ENCODE measurements around the gene IPO11.
"Not testable (repeated sequence)": the region's sequence is repeated elsewhere in the genome, so short reads cannot be mapped to it uniquely, and the experiment has no call there.

The IPO11 gene

GRCh38 chr5:62606878-62607277, 194.3 kb downstream of the IPO11 start:
- DNase-seq: no peak

DNA sequence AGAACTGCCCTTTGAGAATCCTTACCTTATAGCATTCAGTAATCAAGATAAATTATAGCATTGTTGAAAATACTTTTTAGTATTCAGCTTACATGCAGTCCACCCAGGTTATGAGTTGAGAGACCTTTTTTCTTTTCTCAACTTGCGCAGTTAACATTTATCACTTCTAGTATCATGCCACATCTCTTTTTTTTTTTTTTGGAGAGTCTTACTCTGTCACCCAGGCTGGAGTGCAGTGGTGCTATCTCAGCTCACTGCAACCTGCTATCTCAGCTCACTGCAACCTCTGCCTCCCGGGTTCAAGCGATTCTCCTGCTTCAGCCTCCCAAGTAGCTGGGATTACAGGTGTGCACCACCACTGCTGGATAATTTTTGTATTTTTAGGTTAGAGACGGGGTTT, 195.1 kb downstream of the IPO11 start:
- no peak for DNase-seq

- DNase-seq: no peak
Measured at GRCh38 chr5:62608529-62609511, 196.3 kb downstream of the IPO11 start.

DNA sequence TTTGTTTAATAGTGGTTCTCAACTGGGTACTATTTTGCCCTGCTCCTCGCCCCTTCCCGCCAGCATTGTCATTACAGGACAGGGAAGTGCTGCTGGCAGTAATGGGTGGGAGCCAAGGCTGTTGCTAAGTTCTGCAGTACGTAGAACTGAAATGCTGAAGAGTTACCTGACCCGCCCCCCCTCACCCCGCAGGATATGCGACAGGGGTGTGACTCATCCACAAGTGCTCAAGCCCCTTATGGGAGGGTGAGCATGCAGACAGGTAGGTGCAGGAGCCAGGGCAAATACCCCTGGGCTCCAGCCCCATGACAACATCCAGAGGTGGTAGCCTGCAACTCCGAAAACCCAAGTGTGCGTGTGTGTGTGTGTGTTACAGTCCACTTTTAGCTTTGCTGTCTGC, 201.8 kb downstream of the IPO11 start:
- no peak for DNase-seq

DNA sequence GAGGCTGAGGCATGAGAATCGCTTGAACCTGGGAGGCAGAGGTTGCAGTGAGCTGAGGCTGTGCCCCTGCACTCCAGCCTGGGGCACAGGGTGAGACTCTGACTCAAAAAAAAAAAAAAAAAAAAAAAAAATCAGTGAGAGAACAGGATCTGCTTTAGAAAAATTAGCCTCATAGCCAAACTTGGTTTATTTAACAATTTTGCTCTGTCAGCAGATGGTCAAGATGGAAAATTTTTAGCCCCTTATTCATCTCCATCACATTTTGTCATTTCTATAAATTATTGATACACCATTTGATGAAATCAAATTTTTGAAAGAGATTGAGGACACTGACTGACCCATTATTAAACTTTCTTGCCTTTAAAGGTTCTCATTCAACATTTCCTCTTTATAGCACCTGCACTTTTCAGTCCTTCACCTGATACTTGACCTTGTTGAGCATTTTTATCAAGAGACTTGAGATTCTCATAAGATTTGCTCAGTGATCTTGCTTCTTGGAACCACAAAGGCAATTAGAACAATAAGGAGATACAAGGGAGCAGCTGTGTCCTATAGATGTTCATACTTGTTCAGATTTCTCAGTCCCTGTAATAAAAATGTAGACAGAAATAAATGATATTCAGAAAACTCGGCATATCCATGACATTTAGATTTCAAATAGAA, 204.2 kb downstream of the IPO11 start:
- DNase-seq: no peak

GRCh38 chr5:62617943-62618342, 205.4 kb downstream of the IPO11 start:
- DNase-seq: no peak

- no peak for DNase-seq
Measured at GRCh38 chr5:62620761-62621160, 208.2 kb downstream of the IPO11 start.

GRCh38 chr5:62621280-62621679, 208.7 kb downstream of the IPO11 start:
- no peak for DNase-seq

GRCh38 chr5:62623271-62623670, 210.7 kb downstream of the IPO11 start:
- no peak for DNase-seq

DNA sequence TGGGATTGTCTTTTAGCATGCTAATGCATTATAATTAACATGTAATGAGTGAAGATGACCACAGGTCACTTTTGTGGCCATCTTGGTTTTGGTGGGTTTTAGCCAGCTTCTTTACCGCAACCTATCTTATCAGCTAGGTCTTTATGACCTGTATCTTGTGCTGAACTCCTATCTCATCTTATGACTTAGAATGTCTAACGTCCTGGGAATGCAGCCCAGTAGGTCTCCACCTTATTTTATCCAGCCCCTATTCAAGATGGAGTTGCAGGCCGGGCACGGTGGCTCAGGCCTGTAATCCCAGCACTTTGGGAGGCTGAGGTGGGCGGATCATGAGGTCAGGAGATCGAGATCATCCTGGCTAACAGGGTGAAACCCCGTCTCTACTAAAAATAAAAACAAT, 211.9 kb downstream of the IPO11 start:
- DNase-seq: not testable (repeated sequence)

- no peak for DNase-seq
Measured at GRCh38 chr5:62626534-62626933, 214.0 kb downstream of the IPO11 start.

GRCh38 chr5:62627121-62627520, 214.6 kb downstream of the IPO11 start:
- DNase-seq: no peak

- no peak for DNase-seq
Measured at GRCh38 chr5:62627901-62628300, 215.3 kb downstream of the IPO11 start.

- no peak for DNase-seq
Measured at GRCh38 chr5:62631909-62632580, 219.5 kb downstream of the IPO11 start.

DNA sequence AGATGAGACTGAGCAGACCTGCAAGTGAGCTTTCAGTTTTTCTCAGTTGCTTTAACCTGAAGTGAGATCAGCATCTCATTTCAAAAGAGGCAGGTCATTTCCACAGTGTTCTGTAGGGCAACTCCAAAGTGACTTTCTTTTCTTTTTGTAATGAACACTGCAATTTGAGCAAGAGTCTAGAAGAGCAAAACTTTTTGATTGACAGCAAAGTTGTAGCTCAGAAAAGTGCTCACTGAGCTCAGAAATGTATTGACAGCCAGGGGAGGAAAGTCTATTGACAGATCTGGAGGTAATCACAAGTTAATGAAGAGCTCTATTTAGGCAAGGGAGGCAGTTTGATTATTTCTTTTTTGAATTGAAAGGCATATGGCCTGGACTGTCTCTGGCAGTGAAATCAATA, 220.7 kb downstream of the IPO11 start:
- no peak for DNase-seq

GRCh38 chr5:62640446-62640845, 227.9 kb downstream of the IPO11 start:
- no peak for DNase-seq

- no peak for DNase-seq
Measured at GRCh38 chr5:62642468-62642867, 229.9 kb downstream of the IPO11 start.

DNA sequence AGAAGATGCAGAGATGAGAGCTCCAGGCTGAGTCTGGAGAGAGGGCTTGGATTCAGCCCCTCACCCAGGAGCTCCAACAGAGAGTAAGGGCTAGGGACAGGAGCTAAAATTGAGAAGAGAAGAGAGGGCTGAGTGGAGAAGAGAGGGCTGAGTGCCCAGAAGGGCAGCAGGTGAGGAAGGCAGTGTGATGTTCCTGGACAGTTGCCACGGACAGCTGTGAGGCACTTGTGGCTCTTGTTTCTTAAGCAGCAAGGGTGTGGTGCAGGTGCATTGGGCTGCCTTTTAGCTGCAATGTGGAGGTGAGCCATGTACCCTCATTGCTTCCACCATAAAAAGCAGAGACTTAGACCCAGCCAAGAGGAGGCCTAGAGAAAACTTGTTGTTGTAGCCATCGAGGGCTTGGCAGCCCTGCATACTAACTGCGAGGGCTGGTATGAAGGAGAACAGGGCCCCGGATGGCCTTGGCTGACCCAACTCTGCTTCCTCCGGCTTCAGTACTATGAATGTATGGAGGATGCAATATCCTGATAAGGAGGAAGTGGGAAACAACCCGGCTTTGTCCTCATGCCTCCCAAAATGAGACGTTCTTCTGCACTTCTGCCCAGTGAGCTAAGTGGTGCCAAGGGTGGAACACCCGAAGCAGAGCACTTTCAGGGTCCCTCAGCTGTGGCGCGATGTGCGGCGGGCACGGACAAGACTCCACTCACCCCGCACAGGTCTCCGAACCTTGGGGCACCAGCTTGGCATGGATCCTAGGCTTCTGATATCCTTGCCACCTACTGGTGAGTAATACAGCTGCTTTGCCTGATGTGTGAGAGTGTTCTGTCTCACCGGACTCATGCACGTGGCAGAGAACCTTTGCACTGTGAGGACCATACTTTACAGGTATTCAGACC, 231.2 kb downstream of the IPO11 start:
- DNase-seq: no peak

DNA sequence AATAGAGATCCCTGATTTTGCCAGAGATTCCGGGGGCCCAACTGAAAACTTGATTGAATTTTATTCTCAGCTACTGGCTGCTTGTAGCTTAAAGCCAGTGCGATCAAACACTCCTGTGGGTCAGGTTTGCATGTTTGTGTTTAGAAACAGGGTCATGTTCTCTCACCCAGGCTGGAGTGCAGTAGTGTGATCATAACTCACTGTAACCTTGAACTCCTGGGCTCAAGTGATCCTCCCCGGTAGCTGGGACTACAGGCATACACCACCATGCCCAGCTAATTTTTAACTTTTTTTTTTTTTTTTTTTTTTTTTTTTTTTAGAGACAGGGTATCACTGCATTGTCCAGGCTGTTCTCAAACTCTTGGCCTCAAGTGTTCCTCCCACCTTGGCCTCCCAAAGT, 232.7 kb downstream of the IPO11 start:
- no peak for DNase-seq

DNA sequence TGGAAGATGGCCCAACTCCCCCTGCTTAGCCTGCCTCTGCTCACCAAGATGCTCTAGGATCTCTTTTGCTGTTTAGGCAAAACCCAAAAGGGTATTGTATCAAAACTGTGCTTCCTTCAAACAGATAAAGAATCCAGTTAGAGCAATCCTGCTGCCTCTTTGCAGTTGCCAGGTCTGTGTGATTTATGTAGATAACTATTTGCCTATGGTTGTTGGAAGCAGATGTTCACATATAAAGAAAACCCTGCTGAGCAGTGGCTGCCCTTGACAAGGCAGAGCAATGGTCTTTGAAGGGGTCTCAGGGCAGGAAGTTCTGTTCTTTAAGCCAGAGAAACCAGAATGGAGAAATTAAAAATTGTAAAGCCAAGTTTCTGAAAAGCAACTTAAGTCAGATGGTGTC, 234.7 kb downstream of the IPO11 start:
- no peak for DNase-seq

- no peak for DNase-seq
Measured at GRCh38 chr5:62649025-62649424, 236.5 kb downstream of the IPO11 start.

DNA sequence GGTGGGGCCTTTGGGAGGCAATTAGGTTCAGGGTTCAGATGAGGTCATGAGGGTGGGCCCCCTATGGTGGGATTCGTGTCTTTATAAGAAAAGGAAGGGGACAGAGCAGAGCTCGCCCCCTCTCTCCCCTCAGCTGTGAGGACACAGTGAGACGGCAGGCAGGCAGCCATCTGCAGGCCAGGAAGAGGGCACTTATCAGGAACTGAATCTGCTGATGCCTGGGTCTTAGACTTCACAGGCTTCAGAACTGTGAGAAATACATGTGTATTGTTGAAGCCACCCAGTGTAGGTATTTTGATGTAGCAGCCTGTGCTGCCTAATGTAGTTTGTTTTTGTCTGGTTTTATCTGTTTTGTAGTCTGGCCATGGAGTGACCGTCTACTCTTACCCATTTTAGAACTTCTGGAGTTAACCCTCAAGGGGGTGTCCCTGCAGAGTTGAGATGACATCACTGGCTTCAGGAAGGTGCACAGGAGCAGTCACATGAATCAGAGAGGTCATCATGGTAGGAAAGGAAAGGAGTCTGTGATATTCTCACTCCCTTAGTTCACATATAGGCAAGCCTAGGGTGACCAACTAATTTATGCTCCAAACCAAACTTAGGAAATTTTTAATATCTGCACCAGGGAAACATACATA, 237.0 kb downstream of the IPO11 start:
- DNase-seq: no peak
